Inferior parietal cortex (tissue), 1 donor: ENCODE measurements around the gene ANAPC7.
"Not testable (repeated sequence)": the region's sequence is repeated elsewhere in the genome, so short reads cannot be mapped to it uniquely, and the experiment has no call there.

Experiments used
- DNase-seq: peaks from one replicate; pipeline ENCODE4 v3.0.0-alpha.2; 2016; ENCODE audit errors: extremely low spot score

The ANAPC7 gene

DNA sequence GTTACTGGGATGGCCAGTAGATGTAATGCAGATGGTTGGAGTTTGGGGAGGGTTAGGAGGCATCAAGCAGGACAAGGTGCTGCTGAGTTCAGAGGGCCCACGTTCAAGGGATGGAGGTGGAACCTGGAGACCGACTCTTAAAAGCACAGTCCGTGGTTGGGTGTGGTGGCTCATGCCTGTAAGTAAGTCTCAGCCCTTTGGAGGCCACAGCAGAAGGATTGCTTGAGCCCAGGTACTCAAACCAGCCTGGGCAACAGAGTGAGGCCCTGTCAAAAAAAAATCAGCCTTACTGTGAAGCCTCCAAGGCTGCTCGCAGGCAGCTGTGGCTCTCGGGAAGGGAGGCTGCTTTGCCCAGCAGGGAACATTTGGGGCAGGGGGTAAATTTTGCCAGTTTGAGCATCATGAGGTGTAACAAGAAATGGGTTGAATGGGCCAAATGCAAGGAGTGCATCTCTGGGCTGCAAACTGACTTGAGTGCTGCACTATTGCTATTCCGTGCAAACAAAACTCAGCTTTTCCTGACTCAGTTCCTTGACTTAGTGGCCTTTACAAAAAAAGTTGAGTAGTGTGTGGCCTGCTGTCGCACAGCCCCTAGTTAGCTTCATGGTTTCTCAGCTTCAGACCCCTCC lies 55.0 kb downstream of the ANAPC7 start:
- DNase-seq, result no peak

DNA sequence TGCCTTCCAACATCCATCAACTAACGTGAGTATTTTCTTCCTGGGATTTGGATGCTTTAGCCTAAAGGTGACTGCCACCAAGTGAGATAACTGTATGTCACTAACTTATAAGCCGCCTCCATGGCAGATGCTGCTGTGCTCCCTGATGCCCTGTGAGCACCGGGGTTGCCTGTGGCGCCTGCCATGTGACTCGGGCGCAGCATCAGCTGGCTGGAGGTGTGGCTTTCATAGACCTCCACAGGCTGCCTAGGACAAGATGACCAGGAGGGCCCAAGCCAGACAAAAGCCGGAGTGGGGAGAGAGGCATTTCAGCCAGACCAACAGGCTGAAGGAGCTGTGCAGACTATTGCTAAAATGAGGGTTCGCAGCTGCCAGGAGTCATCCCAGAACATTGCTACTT lies 55.7 kb downstream of the ANAPC7 start:
- no peak for DNase-seq

DNA sequence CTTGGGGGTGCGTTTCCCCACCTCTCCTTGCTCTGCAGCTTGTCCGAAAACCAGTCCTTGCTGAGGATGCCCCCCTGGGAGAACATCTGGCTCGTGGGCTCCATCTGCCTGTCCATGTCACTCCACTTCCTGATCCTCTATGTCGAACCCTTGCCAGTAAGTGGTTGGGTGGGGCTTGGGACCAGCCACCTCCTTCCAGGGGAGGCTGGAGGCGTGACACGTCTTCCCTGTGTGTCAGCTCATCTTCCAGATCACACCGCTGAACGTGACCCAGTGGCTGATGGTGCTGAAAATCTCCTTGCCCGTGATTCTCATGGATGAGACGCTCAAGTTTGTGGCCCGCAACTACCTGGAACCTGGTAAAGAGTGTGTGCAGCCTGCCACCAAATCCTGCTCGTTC lies 57.5 kb downstream of the ANAPC7 start:
- DNase-seq, result no peak

DNA sequence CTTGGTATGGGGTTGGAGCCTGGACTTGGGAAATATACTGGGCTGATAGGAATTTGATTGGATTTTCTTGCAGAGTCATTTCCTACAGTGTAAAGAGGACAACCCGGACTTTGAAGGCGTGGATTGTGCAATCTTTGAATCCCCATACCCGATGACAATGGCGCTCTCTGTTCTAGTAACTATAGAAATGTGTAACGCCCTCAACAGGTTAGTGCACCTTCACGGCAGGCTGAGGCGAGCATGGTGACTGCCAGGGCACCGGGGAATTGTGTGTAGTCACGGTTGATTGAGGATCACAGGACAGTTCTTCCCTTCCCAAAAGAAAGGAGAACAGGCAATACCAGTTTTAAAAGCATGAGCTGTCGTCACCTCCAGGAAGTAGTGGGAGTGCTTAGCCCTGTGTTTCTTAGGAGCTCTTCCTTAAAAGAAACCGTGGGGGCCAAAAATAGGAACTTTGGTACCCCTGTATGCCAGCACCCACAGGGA lies 58.3 kb downstream of the ANAPC7 start:
- no peak for DNase-seq

DNA sequence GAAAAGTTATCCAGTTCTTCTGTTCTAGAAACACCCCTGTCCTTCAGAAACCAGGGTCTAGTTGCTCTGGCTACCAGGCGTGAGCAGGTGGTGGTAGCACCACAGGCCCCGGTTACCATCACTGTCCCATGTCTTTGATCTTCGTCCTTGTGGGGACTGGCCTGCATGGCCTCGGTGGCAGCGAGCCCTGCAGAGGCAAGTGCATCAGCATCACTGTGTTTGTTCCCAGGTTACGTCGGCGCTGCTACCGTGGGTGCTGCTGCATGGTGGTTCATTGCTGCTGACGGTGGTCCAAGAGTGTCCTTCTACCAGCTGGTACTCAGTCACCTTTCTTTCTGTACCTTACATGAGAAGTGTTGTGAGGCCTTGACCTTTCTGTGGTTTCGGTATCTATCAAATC lies 58.9 kb downstream of the ANAPC7 start:
- no peak for DNase-seq

DNA sequence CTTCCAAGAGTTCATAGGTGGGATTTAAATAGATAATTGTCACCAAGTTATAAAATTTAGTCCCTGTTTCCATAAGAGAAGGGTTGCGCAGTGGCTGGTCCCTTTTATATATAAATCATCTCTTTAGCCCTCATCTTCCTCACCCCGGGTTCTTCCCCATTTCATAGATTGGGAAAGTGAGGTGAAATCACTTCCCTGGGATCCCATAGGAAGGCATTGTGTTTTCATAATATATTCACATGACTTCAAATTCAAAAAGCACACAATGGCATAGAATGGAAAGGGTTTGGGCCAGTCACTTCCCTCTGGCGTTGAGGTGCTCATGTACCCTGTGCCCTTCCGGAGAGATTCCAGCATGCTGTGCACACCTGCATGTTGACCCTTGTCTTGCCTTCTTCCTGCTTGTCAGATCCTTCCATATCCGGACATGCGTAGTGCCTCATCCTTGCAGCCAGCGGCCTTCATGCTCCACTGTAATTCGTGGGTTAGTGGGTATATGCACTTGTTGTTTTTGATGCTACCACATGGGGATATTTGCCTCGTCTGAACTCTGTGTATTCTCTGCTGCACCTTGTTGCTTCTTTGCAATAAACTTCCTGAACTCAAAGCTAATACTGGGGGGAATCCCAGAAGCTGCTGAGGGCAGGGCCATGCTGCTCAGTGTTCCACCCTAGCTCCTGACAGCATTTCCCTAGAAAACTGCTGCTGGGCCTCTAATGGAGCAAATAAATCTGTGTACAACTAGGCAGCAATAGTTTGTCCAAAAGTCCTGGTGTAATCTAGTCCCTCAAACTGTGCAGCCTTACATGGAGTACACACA lies 59.6 kb downstream of the ANAPC7 start:
- DNase-seq, result no peak

DNA sequence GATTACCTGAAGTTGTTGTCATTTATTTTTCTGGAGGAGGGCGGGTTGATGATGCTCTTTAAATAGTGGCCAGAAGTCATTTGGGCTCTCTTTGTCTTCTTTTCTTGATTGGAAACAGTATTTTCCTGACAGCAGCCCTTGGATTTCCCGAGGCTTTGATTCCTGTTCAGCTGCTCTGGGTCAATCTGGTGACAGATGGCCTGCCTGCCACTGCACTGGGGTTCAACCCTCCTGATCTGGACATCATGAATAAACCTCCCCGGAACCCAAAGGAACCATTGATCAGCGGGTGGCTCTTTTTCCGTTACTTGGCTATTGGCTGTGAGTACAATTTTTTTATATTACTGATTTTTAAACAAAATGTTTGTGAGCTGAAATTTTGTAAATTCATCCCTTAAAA lies 60.4 kb downstream of the ANAPC7 start:
- DNase-seq, result no peak

DNA sequence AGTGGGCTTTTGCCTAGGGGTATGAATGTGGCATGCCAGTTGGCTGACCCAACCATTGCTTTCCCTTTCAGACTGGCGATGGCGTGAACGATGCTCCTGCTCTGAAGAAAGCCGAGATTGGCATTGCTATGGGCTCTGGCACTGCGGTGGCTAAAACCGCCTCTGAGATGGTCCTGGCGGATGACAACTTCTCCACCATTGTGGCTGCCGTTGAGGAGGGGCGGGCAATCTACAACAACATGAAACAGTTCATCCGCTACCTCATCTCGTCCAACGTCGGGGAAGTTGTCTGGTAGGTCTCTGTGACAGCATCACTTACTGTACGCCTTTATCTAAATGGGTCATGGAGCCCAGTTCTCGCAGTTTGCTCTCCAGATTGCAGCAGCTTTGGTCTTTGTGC lies 61.4 kb downstream of the ANAPC7 start:
- DNase-seq, result no peak

DNA sequence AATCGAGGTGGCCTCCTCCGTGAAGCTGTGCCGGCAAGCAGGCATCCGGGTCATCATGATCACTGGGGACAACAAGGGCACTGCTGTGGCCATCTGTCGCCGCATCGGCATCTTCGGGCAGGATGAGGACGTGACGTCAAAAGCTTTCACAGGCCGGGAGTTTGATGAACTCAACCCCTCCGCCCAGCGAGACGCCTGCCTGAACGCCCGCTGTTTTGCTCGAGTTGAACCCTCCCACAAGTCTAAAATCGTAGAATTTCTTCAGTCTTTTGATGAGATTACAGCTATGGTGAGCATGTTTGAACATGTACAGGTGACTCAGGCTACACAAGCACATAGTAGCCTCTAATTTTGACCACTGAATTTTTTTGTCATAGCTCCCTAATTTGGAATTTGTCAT lies 62.8 kb downstream of the ANAPC7 start:
- DNase-seq, result no peak

DNA sequence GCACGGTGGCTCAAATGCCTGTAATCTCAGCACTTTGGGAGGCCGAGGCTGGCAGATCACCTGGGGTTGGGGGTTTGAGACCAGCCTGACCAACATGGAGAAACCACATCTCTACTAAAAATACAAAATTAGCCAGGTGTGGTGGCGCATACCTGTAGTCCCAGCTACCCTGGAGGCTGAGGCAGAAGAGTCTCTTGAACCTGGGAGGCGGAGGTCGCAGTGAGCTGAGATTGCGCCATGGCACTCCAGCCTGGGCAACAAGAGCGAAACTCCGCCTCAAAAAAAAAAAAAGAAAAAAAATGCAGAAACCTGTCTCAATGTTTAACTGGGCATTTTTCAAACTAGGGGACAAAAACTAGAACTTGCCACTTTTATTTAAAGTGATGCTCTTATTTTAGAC lies 63.2 kb downstream of the ANAPC7 start:
- not testable (repeated sequence) for DNase-seq

DNA sequence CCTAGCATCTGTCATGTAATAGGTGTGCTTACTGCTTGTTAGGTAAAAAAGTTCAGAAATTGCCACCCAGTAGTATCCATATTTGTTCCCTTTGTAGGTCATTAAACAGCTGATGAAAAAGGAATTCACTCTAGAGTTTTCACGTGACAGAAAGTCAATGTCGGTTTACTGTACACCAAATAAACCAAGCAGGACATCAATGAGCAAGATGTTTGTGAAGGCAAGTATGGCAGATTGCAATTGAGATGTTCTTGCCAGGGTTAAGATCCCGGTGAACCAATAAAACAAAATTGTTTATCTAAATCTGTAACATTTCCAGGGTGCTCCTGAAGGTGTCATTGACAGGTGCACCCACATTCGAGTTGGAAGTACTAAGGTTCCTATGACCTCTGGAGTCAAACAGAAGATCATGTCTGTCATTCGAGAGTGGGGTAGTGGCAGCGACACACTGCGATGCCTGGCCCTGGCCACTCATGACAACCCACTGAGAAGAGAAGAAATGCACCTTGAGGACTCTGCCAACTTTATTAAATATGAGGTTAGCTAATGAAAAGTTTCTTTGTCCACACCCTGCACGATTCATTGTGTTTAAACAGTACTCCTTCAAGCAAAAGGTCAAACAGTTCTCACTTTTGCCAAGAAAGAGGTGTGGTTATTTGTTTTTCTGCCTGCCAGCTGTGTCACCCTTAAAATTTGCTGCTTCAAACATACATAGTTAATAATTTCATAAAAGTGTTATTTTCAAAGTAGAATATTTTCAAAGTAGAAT lies 64.1 kb downstream of the ANAPC7 start:
- DNase-seq, result no peak

DNA sequence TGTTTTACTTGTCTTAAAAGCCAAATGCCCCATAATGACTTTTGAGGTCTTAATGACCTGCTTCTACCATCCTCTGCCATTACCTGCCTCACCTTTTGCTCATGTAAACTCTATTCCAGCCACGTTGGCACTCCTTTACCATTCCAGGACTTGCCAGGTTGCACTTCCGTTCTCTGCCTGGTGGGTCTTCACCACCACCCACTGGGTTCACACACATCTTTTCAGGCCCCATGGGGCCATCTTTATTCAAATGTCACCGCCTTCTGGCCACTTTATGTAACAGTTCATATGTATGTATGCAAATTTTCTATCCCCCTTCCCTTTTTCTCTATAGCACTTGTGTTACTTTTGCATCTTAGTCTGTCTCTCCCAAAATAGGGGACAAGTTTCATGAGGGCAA lies 64.8 kb downstream of the ANAPC7 start:
- DNase-seq, result no peak

DNA sequence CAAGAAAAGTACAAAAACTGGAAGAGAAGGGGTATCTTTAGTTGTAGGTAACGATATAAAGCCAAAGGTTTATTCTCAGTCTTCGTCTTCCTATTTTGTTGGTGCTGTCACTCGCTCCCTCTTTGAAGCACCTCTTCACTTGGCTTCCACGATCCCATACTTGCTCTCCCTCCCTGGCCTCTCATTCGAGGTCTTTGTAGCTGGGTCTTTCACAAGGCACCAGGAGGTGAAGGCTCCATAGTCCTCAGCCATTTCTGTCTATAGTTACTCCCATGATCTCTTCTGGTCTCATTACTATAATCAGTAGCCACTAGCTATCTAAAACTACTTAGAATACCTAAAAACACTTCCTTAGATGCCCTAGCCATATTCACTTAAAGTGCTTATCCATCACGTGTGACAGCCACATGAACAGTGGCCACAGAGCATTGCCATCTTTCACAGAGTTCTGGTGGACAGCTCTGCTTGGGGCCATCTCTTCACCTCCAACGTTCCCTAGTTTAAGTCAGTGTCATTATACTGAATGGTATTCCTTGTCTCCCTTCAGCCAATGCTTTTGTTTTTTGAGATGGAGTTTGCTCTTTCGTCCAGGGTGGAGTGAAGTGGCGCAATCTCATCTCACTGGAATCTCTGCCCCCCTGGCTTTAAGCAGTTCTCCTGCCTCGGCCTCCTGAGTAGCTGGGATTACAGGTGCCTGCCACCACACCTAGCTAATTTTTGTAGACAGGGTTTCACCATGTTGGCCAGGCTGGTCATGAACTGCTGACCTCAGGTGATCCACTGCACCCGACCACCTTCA lies 65.4 kb downstream of the ANAPC7 start:
- no peak for DNase-seq

DNA sequence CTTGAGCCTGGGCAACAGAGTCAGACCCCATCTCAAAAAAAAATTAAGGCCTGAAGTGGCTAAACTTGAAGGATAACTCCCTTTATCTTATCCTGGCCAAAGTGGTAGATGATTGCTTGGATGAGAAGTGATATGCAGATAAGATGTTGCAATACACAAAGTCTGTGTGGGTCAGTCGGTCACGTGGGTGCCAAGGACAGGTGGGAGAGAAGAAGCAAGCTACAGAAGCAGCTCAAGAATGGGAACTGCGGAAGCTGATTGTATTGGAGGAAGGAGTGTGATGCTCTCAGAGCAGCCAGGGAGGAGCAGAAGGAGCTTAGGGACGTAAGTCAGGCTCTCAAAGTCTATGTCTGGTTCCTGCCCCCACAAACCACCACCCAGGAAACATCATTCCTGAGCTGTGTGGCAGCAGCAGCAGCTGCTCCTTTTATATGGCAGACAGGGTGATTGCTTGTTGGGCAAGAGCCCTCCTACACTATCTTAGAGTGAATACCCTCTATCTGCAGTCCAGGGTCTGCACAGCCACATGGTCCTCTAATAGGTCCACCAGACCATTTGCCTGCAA lies 67.9 kb downstream of the ANAPC7 start:
- no peak for DNase-seq

DNA sequence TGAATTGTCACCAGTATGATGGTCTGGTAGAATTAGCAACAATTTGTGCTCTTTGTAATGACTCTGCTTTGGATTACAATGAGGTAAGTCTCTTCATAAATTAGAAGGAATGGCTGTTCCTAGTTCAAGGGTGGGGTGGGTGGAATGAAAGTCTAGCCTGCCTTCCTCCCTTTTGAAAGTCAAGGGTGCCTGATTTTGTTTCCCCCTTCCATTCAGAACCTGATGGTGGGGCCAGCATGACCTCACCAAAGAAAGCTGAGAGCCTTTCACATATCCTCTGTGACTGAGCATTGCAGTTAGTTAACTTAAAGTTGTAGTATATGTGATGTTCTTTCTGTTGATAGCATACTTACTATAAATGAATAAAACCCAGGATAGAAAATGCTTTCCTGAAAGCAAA lies 70.3 kb downstream of the ANAPC7 start:
- DNase-seq, result no peak

DNA sequence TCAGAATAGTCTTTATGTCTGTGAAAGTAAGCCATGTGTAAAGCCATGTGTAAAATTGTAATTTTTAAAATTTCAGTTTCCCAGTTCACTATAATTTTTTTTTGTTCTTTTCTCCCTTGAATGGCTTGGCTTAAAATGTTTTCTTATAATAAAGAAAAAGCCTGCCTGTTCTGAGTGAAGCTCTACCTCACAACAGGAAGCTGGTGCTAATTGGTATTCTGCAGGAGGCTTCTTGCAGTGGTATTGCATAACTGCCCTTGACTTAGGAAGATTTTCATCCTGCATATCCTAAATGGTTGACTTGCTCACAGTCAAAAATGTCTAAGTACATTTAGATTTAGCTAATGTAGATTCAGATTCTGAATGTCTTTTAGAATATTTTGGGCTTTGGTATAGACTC lies 73.0 kb downstream of the ANAPC7 start:
- DNase-seq, result peak; percentile 63

DNA sequence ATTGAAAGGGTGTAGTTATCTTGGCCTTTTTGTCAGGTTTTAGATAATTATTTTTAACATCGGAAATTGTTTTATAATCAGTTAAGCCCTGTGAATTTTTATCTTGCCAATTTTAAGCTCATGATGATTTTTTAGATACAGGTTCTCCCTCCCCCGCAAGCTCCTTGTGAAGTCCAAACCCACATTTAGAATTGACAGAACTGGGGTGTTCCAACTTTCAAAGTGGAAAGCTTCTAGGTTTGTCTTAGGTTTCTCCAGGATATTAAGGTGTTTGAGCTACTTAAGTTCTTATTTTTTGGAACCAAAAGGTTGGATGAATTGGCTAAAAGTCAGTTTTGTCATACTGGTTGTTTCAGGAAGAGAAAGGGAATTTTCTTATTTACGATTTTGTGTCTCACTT lies 73.4 kb downstream of the ANAPC7 start:
- peak; percentile 52 for DNase-seq

DNA sequence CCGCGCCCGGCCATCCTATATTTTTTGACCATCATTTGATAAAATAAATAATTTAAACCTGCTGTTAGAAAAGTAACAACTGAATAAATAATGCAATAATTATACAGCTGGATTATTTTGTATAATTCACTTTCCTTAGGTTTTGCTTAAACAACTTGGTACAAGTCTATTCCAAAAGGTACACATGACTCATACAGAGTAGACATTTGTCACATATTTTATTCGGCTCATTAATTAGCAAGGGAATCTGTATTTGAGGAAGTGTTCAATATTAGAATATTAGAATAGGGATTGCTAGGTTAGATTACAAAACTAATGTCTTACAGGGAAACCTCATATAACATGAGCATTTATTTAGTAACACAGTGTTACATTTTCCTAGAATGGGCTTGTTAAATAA lies 73.8 kb downstream of the ANAPC7 start:
- no peak for DNase-seq
